Germinal center (tissue), 1 donor: ENCODE results near the gene PRSS16.
"Not testable (repeated sequence)": the region's sequence is repeated elsewhere in the genome, so short reads cannot be mapped to it uniquely, and the experiment has no call there.

Source experiments
- DNase-seq: peaks from one replicate; pipeline ENCODE4 v3.0.0; 2012; ENCODE audit warnings: mixed read lengths, low spot score

PRSS16 gene

DNA sequence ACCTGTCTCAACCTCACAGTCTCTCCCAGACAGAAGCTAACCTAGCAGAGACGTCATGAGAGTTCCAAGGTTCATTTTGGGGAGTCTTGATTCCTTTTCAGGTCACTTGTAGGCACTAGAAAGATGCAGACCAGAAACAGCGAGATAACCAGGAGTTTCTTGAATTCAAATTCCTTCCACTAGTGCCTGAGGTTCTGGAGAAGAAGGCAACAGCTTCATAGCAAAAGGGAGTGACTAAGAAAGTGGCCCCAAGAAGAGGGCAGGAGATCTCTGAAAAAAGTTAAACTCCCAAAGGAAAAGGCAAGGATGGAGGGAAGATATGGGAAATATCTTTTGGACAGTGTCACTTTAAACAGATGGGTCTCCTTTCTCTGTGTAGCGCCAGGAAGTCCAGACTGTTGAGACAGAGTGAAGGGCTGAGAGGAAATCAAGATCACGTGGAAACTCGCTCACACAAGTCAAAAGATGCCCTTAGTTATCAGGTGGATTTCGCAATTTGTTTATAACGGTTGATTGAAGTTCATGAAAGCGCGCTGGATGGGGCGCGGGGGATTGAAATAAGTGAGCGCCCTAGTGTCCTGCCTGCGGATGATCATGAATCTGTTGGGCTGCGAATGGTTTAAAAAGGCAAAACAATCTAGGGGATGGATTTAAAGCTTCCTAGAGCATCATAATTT lies 4.8 kb upstream of the PRSS16 start:
- DNase-seq: no peak

DNA sequence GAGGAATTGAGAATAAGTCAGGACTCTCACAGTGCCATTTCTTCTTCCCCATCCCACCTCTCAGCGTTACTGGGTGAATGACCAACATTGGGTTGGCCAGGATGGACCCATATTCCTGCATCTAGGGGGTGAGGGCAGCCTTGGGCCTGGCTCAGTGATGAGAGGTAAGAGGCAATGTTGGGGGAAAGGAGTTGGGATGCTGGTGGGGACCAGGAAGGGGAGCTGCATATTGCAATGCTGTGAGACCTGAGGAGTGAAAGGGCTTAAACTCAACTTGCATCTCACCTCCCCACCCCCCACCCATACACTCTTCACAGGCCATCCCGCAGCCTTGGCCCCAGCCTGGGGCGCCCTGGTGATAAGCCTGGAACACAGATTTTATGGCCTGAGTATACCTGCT lies 1.3 kb downstream of the PRSS16 start:
- DNase-seq: no peak

DNA sequence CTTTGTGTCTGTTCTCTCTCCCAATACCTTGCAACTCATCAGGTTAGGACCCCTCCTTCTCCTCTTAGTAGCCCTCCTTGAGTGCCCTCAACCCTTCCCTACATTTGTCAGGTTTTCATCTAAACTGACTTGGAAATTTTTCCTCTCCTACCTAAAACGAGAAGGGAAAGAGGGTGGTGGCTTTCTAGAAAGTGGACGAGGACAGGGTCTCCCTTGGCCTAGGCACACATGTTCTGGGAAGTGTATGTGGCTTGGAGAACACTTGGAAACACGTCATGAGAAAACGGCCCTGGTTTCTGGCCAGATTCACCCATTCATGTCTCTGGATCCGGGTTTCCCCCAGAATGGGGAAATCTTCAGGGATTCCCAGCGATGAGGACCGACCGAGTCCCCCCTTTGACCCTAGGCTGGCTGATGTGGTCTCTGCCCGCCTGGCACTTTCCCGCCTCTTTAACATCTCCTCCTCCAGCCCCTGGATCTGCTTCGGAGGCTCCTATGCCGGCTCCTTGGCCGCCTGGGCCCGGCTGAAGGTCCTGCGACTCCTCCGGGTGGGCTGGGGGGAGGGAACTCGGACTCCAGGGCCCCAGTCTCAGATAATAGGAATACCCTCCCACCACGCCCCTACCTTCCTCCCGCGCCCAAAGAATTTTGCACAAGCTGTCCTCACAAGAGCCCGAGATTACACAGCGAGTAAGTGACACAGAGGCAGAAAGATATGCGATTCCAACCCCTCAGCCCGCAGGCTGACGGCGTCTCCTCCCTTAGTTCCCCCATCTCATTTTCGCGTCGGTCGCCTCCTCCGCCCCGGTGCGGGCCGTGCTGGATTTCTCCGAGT lies 3.0 kb downstream of the PRSS16 start:
- no peak for DNase-seq

DNA sequence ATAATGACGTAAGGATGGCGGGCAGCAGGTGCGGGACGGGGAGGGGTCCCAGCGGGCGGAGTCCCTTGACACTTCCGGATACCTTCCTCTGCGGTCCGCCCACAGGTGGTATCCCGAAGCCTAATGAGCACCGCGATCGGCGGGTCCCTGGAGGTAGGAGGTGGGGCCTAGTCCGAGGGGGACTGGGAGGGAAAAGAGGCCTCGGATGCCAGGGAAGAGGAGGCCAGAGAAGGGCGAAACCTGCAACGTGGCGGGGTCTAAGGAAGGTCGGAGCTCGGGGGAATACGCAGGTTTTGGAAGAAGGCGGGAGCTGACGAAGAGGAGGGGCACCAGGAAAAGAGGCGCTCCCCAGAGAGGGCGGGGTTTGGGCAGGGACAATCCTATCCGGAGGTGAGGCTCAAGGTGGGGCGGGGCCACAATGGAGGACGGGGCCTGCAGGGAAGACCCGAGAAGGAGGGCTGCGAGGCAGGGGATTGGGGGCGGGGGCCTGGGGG lies 3.7 kb downstream of the PRSS16 start:
- peak; percentile 69 for DNase-seq

DNA sequence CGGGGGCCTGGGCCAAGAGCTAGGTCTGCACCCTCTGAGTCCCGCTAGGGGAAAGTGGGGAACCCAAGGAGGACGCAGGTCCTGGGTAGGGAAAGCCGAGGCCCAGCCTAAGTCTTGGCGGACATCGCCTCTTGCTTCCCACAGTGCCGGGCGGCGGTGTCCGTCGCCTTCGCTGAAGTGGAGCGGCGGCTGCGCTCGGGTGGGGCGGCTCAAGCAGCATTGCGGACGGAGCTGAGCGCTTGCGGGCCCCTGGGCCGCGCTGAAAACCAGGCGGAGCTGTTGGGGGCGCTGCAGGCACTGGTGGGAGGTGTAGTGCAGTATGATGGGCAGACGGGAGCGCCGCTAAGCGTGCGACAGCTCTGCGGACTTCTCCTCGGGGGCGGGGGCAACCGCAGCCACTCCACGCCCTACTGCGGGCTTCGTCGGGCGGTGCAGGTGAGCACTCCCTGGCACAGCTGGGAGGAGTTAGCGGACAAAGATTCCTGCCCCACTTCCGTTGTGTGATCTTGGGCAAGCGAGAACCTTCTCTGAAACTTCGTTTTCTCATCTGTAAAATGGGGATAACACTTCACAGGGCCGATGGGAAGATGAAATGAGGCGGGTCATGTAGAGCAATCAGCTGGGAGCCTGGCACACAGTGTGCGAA lies 4.2 kb downstream of the PRSS16 start:
- peak; percentile 84 for DNase-seq

DNA sequence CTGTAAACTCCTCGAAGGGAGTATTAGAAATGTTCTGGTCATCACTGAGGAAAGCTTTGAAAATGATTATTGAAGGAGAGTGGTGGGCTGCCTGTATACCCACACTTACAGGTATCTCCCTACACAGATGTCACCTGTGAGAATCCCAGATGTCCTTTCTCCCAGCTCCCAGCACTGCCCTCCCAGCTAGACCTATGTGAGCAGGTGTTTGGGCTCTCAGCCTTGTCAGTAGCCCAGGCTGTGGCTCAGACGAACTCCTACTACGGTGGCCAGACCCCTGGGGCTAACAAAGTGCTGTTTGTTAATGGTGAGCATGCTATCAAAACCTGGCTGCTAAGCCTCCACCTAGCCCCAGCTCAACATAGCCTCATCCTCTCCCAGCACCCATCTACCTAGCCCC lies 7.1 kb downstream of the PRSS16 start:
- DNase-seq: no peak

DNA sequence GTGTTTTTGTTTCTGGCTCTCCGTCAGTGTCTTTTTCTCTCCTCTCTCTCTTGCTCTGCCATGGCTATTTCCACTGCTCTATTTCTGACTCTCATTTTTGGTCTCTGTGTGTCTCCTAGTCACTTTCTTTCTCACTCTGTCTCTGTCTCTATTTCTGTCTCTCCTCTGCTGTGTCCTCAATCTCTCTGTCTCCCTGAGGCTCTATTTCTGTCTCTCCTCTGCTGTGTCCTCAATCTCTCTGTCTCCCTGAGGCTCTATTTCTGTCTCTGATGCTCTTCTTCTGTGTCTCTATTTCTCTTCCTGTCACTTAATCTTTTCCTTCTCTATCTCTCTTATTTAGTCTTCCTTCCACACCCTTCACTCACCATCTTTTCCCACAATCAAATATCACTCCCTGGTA lies 8.4 kb downstream of the PRSS16 start:
- DNase-seq: no peak

DNA sequence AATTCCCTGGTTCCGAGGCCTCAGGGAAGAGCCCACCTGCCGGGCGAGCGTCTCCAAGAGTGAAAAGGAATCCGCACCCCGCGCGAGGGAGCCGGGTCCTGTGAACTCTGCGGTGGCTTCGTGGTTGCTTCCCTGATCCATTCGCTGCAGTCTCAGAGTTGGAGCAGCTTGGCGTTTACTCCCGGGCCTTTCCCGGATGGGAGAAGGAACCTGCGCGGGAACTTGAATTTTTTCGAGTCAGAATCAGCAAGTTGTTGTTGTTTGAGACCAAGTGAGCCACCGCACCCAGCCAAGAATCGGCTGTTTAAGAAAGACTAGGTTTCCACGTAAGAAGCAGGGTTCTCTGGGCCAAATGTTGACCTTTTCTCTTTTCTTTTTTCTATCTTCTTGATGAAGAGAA lies 12.9 kb downstream of the PRSS16 start:
- DNase-seq: no peak

DNA sequence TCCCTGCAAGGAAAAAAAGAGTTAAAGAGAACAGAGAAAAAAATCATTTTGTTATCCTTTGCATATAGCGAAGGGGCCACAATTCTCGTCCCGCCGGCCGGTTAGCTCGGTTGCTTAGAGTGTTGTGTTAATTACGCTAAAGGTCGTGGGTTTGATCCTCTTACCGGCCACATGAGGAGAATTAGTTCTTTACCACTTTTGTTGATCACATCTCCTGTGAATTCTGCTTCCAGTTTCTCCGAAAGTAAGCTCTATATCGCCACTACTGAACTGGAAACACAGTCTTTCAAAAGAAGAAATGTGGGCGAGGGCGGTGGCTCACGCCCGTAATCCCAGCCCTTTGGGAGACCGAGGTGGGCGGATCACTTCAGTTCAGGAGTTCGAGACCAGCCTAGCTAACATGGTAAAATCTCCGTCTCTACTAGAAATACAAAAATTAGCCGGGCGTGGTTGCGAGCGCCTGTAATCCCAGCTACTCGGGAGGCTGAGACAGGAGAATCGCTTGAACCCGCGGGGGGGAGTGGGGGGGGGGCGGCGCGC lies 13.4 kb downstream of the PRSS16 start:
- no peak for DNase-seq

DNA sequence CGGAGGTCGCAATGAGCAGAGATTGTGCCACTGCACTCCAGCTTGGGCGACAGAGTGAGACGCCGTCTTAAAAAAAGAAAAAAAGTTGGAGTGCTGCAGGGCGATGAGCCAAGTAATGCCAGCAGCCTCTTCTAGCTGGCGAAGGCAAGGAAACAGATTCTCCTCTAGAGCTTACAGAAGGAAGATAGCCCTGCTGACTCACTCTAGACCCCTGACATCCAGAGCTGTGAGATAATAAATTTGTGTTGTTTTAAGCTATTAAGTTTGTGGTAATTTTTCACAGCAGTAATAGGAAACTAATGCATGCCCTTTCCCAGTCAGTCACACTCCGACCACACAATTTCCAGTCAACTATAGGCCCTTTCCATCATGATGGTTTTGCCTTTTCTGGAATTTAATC lies 16.4 kb downstream of the PRSS16 start:
- no peak for DNase-seq

DNA sequence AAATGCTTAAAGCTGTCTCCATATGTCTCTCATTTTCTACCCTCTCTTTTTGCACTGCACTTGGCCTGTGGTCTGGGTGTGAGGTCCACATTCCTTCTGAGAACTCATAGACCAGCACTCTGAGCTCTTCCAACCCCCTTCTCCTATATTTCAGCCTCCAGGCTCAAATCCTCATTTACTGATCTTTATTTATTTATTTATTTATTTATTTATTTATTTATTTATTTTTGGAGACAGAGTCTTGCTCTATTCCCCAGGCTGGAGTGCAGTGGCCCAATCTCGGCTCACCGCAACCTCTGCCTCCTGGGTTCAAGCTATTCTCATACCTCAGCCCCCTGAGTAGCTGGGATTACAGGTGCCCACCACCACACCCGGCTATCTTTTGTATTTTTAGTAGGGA lies 19.5 kb downstream of the PRSS16 start:
- DNase-seq: not testable (repeated sequence)

DNA sequence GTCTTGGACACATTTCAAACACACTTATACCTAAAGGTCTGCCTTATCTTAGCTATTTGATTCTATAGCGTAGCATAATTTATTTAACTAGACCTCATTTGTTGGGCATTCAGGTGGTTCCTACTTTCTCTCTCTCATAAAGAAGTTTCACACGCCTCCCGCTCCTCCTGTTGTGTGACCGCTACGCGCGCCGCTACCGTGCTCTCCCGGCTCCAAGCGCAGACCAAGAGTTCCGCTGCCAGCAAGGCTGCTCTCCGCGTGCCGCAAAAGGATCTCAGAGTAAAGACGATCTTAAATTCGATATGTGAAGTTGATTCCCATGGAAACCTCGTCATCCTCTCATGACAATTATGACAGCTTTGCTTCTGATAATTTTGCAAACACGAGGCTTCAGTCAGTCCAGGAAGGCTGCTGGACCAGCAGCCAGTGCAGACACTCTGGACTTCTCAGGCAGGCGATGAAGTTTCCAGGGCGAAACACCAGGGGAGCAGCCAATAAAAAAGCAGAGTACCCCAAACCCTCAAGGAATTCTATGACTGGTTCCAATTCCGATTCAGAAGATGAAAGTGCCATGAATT lies 20.4 kb downstream of the PRSS16 start:
- DNase-seq: no peak

DNA sequence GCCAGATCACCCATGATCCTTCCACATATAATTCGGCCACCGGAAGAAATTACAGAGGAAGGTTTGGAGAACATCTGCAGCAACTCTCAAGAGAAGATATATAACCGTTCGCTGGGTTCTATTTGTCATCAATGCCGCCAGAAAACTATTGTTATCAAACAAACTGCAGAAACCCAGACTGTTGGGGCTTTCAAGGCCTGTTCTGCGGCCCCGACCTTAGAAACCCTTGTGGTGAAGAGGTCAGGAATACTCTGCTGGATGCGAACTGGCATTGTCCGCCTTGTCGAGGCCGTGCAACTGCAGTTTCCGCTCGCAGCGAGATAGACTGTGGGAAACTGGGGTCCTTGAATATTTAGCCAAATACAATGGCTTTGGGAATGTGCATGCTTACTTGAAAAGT lies 21.3 kb downstream of the PRSS16 start:
- no peak for DNase-seq

DNA sequence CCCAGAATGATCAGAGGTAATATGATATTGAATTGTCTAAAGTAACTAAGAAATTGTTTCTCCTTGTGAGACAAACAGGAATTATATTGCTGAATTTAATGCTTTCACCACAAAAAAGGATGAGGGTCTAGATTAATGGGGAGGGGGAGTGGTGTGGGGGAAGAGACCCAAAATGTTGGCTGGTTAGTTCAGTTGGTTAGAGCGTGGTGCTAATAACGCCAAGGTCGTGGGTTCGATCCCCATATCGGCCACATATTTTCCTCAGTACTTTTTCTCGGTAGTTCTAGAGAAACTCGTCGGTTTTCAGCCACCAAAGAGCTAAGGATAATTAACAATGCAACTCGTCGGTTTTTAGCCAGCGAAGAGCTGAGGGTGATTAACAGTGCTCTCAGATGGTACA lies 26.3 kb downstream of the PRSS16 start:
- DNase-seq: no peak

DNA sequence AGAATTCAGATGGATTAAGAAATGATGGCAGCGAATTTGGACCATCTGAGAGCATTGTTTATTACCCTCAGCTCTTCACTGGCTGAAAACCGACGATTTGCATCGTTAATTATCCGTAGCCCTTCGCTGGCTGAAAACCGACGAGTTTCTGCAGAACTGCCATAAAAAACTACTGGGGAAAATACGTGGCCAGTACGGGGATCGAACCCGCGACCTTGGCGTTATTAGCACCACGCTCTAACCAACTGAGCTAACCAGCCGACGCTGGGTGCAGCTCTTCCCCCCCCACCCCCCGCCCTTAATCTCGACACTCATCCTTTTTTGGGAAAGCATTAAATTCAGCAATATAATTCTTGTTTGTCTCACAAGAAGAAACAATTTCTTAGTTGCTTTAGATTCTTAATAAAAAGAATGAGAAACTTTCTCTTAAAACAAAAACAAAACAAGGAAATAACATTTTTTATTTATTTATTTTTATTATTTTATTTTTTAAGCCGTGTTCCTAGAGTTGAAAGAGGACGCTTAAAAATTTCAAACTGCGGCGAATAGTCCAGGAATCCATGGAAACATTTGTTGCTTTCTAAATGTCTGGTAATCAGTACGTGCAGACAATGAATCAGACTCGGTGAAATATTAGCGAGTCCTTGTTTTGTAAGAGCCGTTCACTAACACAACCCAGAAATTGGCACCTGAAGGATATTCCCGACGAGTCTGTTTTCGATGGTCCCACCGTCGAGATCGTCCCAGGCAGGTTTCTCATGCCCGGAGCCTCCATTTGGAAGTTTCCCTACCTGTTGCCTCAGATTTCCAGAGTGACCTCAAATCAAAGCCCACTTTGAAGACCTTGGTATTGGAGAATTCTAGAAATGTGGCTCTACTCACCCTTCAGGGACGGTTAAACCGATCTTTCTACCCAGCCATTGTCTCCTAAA lies 27.8 kb downstream of the PRSS16 start:
- DNase-seq: no peak

DNA sequence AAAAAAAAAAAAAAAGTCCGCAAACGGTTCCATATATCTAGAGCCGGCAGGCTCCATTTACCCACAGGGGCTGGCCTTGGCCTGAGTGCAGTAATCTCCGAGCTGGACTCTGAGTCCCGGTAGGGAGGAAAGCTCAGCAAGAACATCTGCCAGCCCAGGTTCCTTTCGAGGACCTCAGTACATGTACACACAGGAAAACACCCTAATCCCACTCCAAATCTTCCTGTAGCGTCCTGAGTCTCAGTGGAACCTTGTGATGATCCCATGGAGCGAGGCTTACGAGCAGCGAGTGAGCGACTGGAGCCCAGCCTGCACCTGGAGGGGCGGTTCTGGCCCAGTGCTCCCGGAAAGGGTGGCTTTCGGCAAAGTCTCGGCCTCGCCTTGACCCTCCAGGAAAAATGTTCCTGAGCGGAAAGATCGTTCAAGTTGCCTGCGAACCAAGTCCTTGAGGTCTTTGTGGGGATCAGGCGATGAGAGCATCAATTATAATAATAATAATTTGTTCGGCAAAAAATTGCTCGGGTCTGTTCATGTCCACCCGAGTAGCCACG lies 32.1 kb downstream of the PRSS16 start:
- no peak for DNase-seq

DNA sequence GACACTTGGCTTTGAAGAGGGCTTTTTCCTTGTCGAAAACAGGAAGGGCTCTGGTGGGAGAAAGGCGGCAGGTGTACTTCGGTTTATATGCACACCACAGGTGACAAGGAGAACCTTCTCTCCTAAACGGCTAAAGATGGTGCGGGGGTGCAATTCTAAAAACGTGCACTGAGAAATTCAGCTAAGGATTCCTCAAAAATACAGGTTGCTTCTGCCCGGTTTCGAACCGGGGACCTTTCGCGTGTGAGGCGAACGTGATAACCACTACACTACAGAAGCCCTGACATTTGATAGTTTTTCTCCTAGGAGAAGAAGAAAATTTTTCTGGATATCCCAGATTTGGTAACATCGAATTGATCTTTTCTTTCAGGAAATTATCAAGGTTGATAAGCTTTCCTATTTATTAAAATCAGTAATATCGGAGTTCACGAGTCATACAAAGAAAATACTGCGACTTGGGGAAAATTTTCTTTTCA lies 32.6 kb downstream of the PRSS16 start:
- no peak for DNase-seq

DNA sequence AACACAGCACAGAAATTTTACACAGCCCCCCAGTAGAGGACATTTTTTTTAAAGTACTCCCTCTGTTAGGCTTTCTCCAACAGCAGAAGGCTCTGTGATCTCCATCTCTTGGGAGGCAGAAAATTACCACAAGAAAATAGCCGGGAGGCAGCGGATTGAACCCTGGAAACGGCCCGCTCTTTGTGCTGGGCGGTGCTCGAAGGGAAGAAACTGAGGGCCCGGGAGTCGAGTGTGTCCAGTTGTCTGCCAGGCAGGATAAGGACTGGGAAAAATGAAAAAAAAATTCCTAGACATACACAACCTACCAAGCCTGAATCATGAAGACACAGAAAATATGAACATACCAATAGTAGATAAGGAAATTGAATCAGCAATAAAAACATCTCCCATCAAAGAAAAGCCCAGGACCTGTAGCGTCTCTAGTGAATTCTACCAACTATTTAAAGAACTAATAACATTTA lies 33.1 kb downstream of the PRSS16 start:
- no peak for DNase-seq

DNA sequence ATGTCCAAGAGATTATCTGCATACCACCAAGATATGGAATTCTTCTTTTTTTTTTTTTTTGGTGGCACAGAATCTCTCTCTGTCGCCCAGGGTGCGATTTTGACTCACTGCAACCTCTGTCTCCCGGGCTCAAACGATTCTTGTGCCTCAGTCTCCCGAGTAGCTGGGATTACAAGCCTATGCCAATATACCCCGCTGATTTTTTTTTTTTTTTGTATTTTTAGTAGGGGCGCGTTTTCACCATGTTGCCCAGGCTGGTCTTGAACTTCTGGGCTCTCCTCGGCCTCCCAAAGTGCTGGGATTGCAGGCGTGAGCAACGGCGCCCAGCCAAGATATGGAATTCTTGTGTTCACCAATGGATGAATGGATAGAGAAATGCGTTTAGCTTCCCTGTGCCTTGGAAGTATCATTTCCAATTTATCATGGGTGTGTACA lies 33.6 kb downstream of the PRSS16 start:
- DNase-seq: no peak

DNA sequence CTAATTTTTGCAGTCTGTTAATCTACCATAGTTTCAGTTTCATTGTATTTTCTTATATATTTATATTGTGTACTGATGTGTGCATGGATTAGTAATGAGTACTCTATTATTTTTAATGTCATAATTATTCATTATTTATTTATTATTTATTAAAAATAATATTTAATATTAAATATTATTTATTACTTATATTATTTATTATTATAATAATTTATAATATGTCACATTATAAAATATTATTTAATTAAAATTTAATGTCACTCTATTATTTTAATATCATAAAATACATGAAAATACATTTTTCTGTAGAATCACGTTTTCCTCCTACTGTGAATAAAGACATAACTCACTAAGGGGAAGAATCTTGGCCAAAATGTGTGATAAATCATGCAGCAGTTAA lies 34.1 kb downstream of the PRSS16 start:
- no peak for DNase-seq

DNA sequence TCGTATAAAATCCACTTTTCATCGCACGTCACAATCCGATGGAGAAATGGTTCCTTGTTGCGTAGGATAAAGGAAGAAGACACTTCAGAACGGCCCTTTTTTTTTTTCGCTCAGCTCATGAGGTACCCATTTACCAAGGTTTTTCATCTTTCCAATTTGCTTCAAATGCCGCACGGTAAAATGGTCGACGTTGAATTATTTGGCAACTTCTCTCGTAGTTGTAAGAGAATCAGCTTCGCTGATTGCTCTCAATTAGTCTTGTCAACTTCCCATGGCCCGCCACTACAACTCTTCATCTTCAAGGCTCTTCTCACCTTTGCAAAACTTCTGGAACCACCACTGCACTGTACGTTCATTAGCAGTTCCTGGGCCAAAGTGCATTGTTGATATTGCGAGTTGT lies 35.8 kb downstream of the PRSS16 start:
- no peak for DNase-seq
